ENCODE results near the gene C6orf47.

- TF ChIP-seq CTCF (IDR thresholded peaks at IDR 0.05; ENCODE audit: poor library complexity, severe bottlenecking) (no peak), MXI1 (conservative IDR thresholded peaks at IDR 0.05; ENCODE audit: poor library complexity, severe bottlenecking) (no peak)
These were observed 44.8 kb downstream of the C6orf47 start for GRCh38 chr6:31615748-31616147.

Measured in neural cell (in vitro differentiated cells).